SK-N-SH (cell line): ENCODE measurements around the gene PGS1. TPM values are rescaled to one million over a fixed set of nuclear protein-coding genes. Genes with fewer than 3 reads are reported as not detected.

Experiments
- CTCF ChIA-PET: fragments of 300-600, 350-600 bp; formaldehyde crosslinking; extraction: SDS; loops from one replicate; lab custom pipeline; 2021; lab: Yijun Ruan, JAX
- POLR2A ChIA-PET: fragments of 350-600 bp; sonication (Branson Sonifier 250); formaldehyde crosslinking; extraction: SDS; loops from one replicate; lab custom pipeline; 2020; ENCODE audit warnings: antibody characterized with exemption, inconsistent platforms; lab: Yijun Ruan, JAX
- DNase-seq: peaks from one replicate; pipeline ENCODE4 v3.0.0; 2012
- H2AFZ ChIP-seq: fragments of 200-600 bp; sonication (generic); 2 replicates; pipeline ENCODE4 v1.8.1; 2016; ENCODE audit warnings: antibody characterized with exemption, mild to moderate bottlenecking, low read depth
- H3F3A ChIP-seq: fragments of 200-600 bp; sonication (generic); replicated peaks from 2 replicates; pipeline ENCODE3; 2016; ENCODE audit warnings: antibody characterized with exemption, mild to moderate bottlenecking; ENCODE audit not compliant: insufficient read depth
- H3K27ac ChIP-seq, 2 experiments: fragments of 200-500 bp in 1 of 2; fragments of 200-600 bp in 1 of 2; sonication (Bioruptor generic) in 1 of 2; sonication (generic), shearing (Covaris generic) in 1 of 2; 2 replicates each; pipeline versions ENCODE4 v1.5.1 to v1.6.1; 2014 to 2016; ENCODE audit warnings: low read depth in 2 of 2, inconsistent platforms in 1 of 2, low read length in 1 of 2, mild to moderate bottlenecking in 1 of 2, mixed read lengths in 1 of 2
- H3K27me3 ChIP-seq: fragments of 200-600 bp; sonication (generic), shearing (Covaris generic); 2 replicates; pipeline ENCODE4 v1.6.1; 2016; ENCODE audit warnings: mixed run types; ENCODE audit not compliant: insufficient read depth
- H3K36me3 ChIP-seq, 2 experiments: fragments of 200-500 bp in 1 of 2; fragments of 200-600 bp in 1 of 2; sonication (Bioruptor generic) in 1 of 2; sonication (generic) in 1 of 2; replicated peaks in 1 of 2; 2 replicates each; pipeline versions ENCODE3 to v1.5.1; 2014 to 2016; ENCODE audit warnings: low read length in 1 of 2, mild to moderate bottlenecking in 1 of 2; ENCODE audit not compliant: insufficient read depth in 2 of 2, control insufficient read depth in 1 of 2
- H3K4me1 ChIP-seq, 2 experiments: fragments of 200-500 bp in 1 of 2; fragments of 200-600 bp in 1 of 2; sonication (Bioruptor generic) in 1 of 2; sonication (generic), shearing (Covaris generic) in 1 of 2; 2 replicates each; pipeline versions ENCODE4 v1.5.1 to v1.6.1; 2014 to 2016; ENCODE audit warnings: low read depth in 1 of 2, low read length in 1 of 2, mixed run types in 1 of 2; ENCODE audit not compliant: insufficient read depth in 2 of 2, control insufficient read depth in 1 of 2
- H3K4me2 ChIP-seq: fragments of 200-600 bp; sonication (generic), shearing (Covaris generic); 2 replicates; pipeline ENCODE4 v1.6.1; 2017; ENCODE audit warnings: mixed run types
- H3K4me3 ChIP-seq, 2 experiments: fragments of 200-500 bp in 1 of 2; fragments of 200-600 bp in 1 of 2; sonication (Bioruptor generic) in 1 of 2; sonication (generic), shearing (Covaris generic) in 1 of 2; 2 replicates each; pipeline versions ENCODE4 v1.5.1 to v1.8.1; 2014 to 2016; ENCODE audit warnings: low read depth in 2 of 2, inconsistent platforms in 1 of 2, low read length in 1 of 2, mild to moderate bottlenecking in 1 of 2, mixed read lengths in 1 of 2, moderate library complexity in 1 of 2
- H3K79me2 ChIP-seq: fragments of 200-600 bp; sonication (generic); 2 replicates; pipeline ENCODE4 v1.8.1; 2017; ENCODE audit warnings: mild to moderate bottlenecking; ENCODE audit not compliant: insufficient read depth
- H3K9ac ChIP-seq: fragments of 200-600 bp; sonication (generic); 2 replicates; pipeline ENCODE4 v1.6.1; 2017; ENCODE audit warnings: mixed run types
- H3K9me2 ChIP-seq: fragments of 200-600 bp; sonication (generic); 2 replicates; pipeline ENCODE4 v1.6.1; 2017; ENCODE audit warnings: mixed run types
- H3K9me3 ChIP-seq: fragments of 200-600 bp; sonication (generic); 2 replicates; pipeline ENCODE4 v1.6.1; 2017; ENCODE audit warnings: mixed run types, mild to moderate bottlenecking, moderate library complexity
- H4K20me1 ChIP-seq: fragments of 200-600 bp; sonication (generic); 2 replicates; pipeline ENCODE4 v1.6.1; 2017; ENCODE audit warnings: mild to moderate bottlenecking, mixed run types; ENCODE audit not compliant: insufficient read depth
- CHD2 ChIP-seq: fragments of 150-350 bp; IDR thresholded peaks from 2 replicates; pipeline ENCODE4 v1.6.1; 2018; ENCODE audit warnings: low read length; ENCODE audit not compliant: partially characterized antibody
- CTCF ChIP-seq: fragments of 200-600 bp; sonication (generic); IDR thresholded peaks from 2 replicates; pipeline ENCODE4 v1.6.1; 2017; ENCODE audit warnings: antibody characterized with exemption, mild to moderate bottlenecking, moderate library complexity
- ELF1 ChIP-seq: IDR thresholded peaks from 2 replicates; pipeline ENCODE4 v1.4.0; 2012
- EZH2phosphoT487 ChIP-seq: fragments of 200-600 bp; sonication (generic); IDR thresholded peaks from 2 replicates; pipeline ENCODE4 v1.6.1; 2017; ENCODE audit warnings: low read depth, mixed run types, mild to moderate bottlenecking, antibody characterized with exemption, moderate library complexity, borderline replicate concordance
- FOXM1 ChIP-seq: IDR thresholded peaks from 2 replicates; pipeline ENCODE4 v1.4.0; 2012; ENCODE audit warnings: low read depth, mild to moderate bottlenecking
- GABPA ChIP-seq: IDR thresholded peaks from 2 replicates; pipeline ENCODE4 v1.4.0; 2012; ENCODE audit warnings: low read depth, mild to moderate bottlenecking
- GATA2 ChIP-seq: sonication (generic); formaldehyde crosslinking; IDR thresholded peaks from 2 replicates; pipeline ENCODE4 v1.5.0; 2020; ENCODE audit warnings: mild to moderate bottlenecking, missing genetic modification reagents
- JUND ChIP-seq: IDR thresholded peaks from 2 replicates; pipeline ENCODE4 v1.4.0; 2012
- MEF2A ChIP-seq: IDR thresholded peaks from 2 replicates; pipeline ENCODE4 v1.4.0; 2012; ENCODE audit warnings: low read depth, borderline replicate concordance
- NFIC ChIP-seq: IDR thresholded peaks from 2 replicates; pipeline ENCODE4 v1.4.0; 2012; ENCODE audit warnings: borderline replicate concordance
- PBX3 ChIP-seq: IDR thresholded peaks from 2 replicates; pipeline ENCODE4; 2012
- RAD21 ChIP-seq: IDR thresholded peaks from 2 replicates; pipeline ENCODE4 v1.6.1; 2012; ENCODE audit warnings: mild to moderate bottlenecking, low read length
- RCOR1 ChIP-seq: fragments of 150-350 bp; IDR thresholded peaks from 2 replicates; pipeline ENCODE4 v1.6.1; 2017; ENCODE audit warnings: antibody characterized with exemption, low read length
- SMC3 ChIP-seq: IDR thresholded peaks from 2 replicates; pipeline ENCODE4 v1.6.1; 2012; ENCODE audit warnings: low read depth, low read length, improper control_type of control experiment
- TCF12 ChIP-seq: IDR thresholded peaks from 2 replicates; pipeline ENCODE4 v1.4.0; 2012
- TEAD4 ChIP-seq: IDR thresholded peaks from 2 replicates; pipeline ENCODE4 v1.4.0; 2012; ENCODE audit warnings: mild to moderate bottlenecking, borderline replicate concordance; ENCODE audit not compliant: insufficient read depth
- USF1 ChIP-seq: IDR thresholded peaks from 2 replicates; pipeline ENCODE4 v1.4.0; 2012; ENCODE audit warnings: low read depth, borderline replicate concordance
- USF2 ChIP-seq: fragments of 150-350 bp; IDR thresholded peaks from 2 replicates; pipeline ENCODE4 v1.6.1; 2017; ENCODE audit warnings: antibody characterized with exemption, low read length, low read depth, borderline replicate concordance
- YY1 ChIP-seq: IDR thresholded peaks from 2 replicates; pipeline ENCODE4 v1.4.0; 2012; ENCODE audit warnings: low read depth, mild to moderate bottlenecking
- ZBTB33 ChIP-seq: IDR thresholded peaks from 2 replicates; pipeline ENCODE4 v1.4.0; 2012; ENCODE audit warnings: low read depth, borderline replicate concordance
- WGBS: methylation state at CpG from one replicate; pipeline ENCODE4 v1.1.6; 2017; ENCODE audit warnings: low lambda C conversion rate; 5-methylcytosine and 5-hydroxymethylcytosine counted together
- polyA plus RNA-seq, 3 experiments: library from polyadenylated mRNA; depleted of rRNA; stranded (reverse); fragments of >200 nt; gene quantifications; 2 replicates each; pipeline ENCODE4 v1.2.3, GENCODE V29; 2012

Gene PGS1
- polyA plus RNA-seq, 1 of the 3 experiments (the other 2 are of a cell fraction), result 88.4 TPM

GRCh38 chr17:78365561-78366108 is 12.8 kb upstream of the PGS1 start:
- POLR2A ChIA-PET, result no interaction called here
- H3K9me2 ChIP-seq, result no peaks in the 10 kb centered on the region
- no peak for TF ChIP-seq USF2
- no peak for TF ChIP-seq GABPA
- TF ChIP-seq CTCF, result no peak
- TF ChIP-seq NFIC, result no peak
- no peak for TF ChIP-seq CHD2
- no peak for TF ChIP-seq RAD21
- no peak for TF ChIP-seq TCF12
- TF ChIP-seq EZH2phosphoT487, result no peak
- TF ChIP-seq JUND, result no peak
- no peak for TF ChIP-seq ZBTB33
- TF ChIP-seq SMC3, result no peak
- no peak for TF ChIP-seq USF1
- TF ChIP-seq TEAD4, result no peak
- no peak for TF ChIP-seq FOXM1
- no peak for TF ChIP-seq MEF2A
- no peak for TF ChIP-seq RCOR1
- no peak for TF ChIP-seq PBX3
- no peak for TF ChIP-seq GATA2 (CRISPR knock-in tag)
- TF ChIP-seq YY1, result no peak
- TF ChIP-seq ELF1, result no peak
- H3K36me3 ChIP-seq, result no peaks in the 10 kb centered on the region
- H3K4me2 ChIP-seq, result no peak overlapping the region
- H3K9ac ChIP-seq, result no peak overlapping the region
- no peaks in the 10 kb centered on the region for H3K9me3 ChIP-seq
- H3F3A ChIP-seq, result no peaks in the 10 kb centered on the region
- 78% methylated on average over 16 of the region's 16 CpGs for WGBS
- no peak overlapping the region for H2AFZ ChIP-seq
- no peaks in the 10 kb centered on the region for H4K20me1 ChIP-seq
- H3K4me1 ChIP-seq, result peaks cover 4 to 48% of the 10 kb centered on the region in 2 experiments; a peak in 1 of 4 replicates
- no peaks in the 10 kb centered on the region for H3K79me2 ChIP-seq
- H3K27ac ChIP-seq, result no peak overlapping the region; a peak in 1 of 4 replicates
- no peak overlapping the region for H3K4me3 ChIP-seq
- CTCF ChIA-PET, result interaction anchor here (1.0 to 15.1 kb wide), 7 partner anchors 12 to 343 kb away, joined by 3 to 327 read pairs (median 3); no protein-coding TSS in a partner anchor
- DNase-seq, result no peak
- no peaks in the 10 kb centered on the region for H3K27me3 ChIP-seq
